AG09319 (cell line): Measurements from ENCODE around the gene PSMC1.

Source experiments
- DNase-seq: peaks from one replicate; pipeline ENCODE4 v3.0.0-alpha.2; 2010; ENCODE audit warnings: low read depth; ENCODE audit errors: extremely low read depth
- TF ChIP-seq, protein P1 (sequence below): IDR thresholded peaks from 2 replicates; pipeline ENCODE4 v1.5.1; 2011; ENCODE audit warnings: low read depth, mild to moderate bottlenecking, inconsistent platforms, low read length, moderate library complexity

The PSMC1 gene

DNA sequence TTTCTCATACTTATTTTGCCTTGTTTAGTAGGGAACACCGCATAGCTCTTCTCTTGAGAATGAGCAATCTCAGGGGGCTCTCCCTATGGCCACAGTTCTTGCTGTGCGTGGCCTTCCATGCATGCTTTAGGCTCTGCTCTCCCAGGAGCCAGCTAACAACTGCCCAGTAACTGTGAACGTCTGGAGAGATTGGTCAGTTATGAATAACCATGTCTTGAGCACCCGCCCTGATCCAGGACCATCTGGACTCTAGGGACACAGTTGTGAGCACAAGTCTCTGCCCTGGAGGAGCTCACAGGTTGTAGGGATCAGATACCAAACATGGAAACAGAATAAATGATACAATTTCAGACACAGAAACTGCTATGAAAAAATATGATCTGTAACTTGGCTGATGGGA, 12.1 kb downstream of the PSMC1 start:
- TF ChIP-seq, protein P1, sequence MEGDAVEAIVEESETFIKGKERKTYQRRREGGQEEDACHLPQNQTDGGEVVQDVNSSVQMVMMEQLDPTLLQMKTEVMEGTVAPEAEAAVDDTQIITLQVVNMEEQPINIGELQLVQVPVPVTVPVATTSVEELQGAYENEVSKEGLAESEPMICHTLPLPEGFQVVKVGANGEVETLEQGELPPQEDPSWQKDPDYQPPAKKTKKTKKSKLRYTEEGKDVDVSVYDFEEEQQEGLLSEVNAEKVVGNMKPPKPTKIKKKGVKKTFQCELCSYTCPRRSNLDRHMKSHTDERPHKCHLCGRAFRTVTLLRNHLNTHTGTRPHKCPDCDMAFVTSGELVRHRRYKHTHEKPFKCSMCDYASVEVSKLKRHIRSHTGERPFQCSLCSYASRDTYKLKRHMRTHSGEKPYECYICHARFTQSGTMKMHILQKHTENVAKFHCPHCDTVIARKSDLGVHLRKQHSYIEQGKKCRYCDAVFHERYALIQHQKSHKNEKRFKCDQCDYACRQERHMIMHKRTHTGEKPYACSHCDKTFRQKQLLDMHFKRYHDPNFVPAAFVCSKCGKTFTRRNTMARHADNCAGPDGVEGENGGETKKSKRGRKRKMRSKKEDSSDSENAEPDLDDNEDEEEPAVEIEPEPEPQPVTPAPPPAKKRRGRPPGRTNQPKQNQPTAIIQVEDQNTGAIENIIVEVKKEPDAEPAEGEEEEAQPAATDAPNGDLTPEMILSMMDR = no peak

DNA sequence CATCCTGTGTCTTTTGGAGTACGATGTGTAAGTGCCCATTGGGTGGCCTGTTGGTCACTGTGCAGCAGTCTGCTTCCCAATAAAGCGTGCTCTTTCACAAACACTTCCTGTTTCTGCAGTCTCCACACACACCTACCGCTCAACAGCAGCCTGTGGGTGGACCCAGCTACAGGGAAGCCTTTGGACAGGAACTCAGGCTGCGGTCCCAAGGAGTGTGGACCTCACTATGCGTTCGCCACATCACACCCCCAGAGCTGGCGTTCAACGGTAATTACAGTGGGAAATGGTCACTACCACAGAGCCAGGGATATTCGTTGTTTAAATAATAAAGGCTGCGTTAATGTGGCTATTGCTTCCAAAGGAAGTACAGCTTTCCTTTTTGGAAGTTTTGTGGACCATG, 16.2 kb downstream of the PSMC1 start:
- TF ChIP-seq, protein P1 = no peak
- DNase-seq = no peak

More for the DNA sequence above, 12.1 kb downstream of the PSMC1 start:
- no peak for DNase-seq

DNA sequence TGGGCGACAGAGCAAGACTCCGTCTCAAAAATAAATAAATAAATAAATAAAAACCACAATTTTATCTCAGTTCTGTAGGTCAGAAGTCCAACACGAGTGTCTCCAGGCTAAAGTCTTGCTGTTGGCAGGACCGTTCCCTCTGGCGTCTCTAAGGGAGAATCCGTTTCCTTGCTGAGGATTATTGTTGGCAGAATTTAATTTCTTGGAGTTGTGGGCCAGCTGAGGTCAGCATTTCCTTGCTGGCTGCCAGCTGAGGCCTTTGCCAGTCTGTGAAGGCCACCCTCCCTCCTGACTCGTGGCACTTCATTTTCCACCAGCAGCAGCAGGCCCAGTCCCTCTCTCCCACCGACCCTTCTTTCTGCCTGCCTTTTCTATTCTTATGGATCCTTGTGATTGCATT, 17.2 kb downstream of the PSMC1 start:
- TF ChIP-seq, protein P1 = no peak
- no peak for DNase-seq

DNA sequence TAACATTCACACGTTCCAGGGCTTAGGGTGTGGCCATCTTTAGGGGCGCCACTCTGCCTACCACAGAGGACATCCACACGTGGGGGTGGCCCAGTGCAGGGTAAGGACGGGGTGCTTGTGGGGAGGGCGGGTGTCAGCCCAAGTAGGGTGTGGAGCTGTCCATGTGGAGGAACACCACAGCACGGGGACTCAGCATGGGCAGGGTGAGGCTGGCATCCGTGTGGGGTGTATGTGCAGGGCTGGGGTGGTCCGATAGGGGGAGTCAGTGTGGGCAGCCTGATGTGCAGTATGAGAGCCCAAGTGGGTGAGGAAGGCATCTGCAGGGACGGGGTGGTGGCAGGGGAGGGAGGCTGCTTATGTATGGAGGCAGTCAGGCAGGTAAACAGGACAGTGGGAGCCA, 17.7 kb downstream of the PSMC1 start:
- DNase-seq = no peak
- TF ChIP-seq, protein P1 = no peak

DNA sequence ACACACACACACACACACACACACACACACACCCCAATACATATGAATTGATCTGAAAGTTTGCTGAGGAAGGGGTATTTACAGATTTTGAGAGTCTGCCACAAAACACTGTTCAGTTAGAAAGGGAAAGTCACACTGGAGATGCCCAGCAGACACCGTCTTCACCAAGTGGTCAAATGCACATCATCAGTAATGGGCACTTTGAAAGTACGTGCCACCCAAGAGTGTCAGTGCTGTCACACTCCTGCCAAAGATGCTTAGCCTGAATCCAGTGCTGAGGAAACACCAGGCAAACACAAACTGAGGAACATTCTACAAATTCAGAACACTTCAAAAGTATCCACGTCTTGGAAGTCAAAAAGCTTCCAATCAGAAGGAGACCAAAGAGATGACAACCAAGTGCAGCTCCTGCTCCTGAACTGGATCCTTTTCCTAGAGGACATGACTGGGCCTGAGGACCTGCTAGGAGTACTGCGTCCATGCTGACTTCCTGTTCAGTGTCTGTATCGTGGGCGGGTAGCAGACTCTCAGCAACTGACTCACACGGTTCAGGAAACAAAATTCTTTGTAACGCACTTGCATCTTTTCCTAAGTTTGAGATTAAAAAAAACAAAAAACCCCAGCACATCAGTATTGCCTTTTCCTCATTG, 18.6 kb downstream of the PSMC1 start:
- no peak for DNase-seq
- TF ChIP-seq, protein P1 = no peak

DNA sequence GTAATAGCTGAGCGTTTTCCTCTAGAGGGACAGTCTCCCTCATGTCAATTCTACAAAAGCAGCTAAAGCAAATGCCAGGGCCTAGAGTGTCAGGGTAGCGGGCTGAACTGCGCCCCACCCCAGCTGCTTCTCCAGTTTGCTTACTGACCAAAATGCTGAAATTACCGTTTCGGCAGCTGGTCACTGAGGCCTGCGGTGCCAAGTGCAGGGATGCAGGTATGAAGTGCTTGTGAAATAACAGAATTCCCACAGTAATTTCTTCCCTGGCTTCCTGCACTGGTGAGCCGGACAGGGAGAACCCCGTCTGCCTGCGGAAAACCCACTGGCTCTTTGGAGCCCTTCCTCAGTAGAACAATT, 19.1 kb downstream of the PSMC1 start:
- TF ChIP-seq, protein P1 = no peak
- no peak for DNase-seq

DNA sequence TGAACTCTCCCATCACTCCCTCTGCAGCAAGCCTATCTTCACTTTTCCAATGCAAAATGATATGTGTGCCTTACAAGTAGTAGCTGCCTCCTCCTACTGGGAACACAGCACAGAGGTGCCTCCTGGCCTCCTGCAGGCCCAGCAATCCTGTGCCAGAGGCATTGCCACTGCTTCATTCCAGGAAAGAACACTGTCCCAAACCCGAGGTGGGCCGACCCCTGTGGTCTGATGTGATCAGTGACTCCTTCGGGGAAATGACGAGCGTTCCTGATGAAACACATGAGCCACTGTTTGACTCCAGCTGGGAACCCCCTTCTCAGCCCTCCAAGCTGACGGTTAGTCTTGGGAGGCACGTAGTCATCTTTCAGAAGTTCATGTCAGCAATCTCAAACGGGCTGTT, 19.5 kb downstream of the PSMC1 start:
- TF ChIP-seq, protein P1 = no peak
- no peak for DNase-seq
